Lower lobe of right lung (tissue), 2 donors: ENCODE measurements around the gene ARNT2. TPM values are rescaled to one million over a fixed set of nuclear protein-coding genes. Genes with fewer than 3 reads are reported as not detected.

Experiments used
- ATAC-seq, 2 donors: fragments of 200-7000 bp; cut with Tn5 transposase; one replicate each; pipeline ENCODE4 v1.9.1; 2020 to 2022; ENCODE audit warnings: mild to moderate bottlenecking in 2 of 2, moderate library complexity in 2 of 2
- DNase-seq: peaks from one replicate; pipeline ENCODE4 v3.0.0-alpha.2; 2020
- H3K27ac ChIP-seq: fragments of 200-600 bp; one replicate; pipeline ENCODE4 v1.8.0; 2022
- H3K27me3 ChIP-seq: fragments of 200-600 bp; one replicate; pipeline ENCODE4 v1.8.0; 2022; ENCODE audit warnings: low read depth
- H3K36me3 ChIP-seq: fragments of 200-600 bp; one replicate; pipeline ENCODE4 v1.8.0; 2022; ENCODE audit warnings: mild to moderate bottlenecking
- H3K4me1 ChIP-seq: fragments of 200-600 bp; one replicate; pipeline ENCODE4 v1.8.0; 2022
- H3K4me3 ChIP-seq: fragments of 200-600 bp; one replicate; pipeline ENCODE4 v1.8.0; 2022; ENCODE audit warnings: mild to moderate bottlenecking
- H3K9me3 ChIP-seq: fragments of 200-600 bp; one replicate; pipeline ENCODE4 v1.8.0; 2022
- intact Hi-C: fragments of 100-400 bp; cut with DNase I; formaldehyde crosslinking; loops from one replicate; pipeline ENCODE4 v1.11.0; 2022
- total RNA-seq: library from RNA; stranded (reverse); fragmentation: NEBNext Ultra II Directional; extraction: Animal tissue kit (Norgen Biotek cat#: 25700); gene quantifications from one replicate; pipeline ENCODE4 v1.2.1, GENCODE V29; 2021
- TF ChIP-seq, protein P1 (sequence below): fragments of 200-600 bp; IDR thresholded peaks from one replicate; pipeline ENCODE4 v1.8.0; 2022; ENCODE audit warnings: antibody characterized with exemption, mild to moderate bottlenecking
- donor health status: DM: no; HTN: yes; CAD: no; lungs with severe emphysema.

ARNT2 gene
- total RNA-seq, 1 donor from 2014 or later, result 11.4 TPM

DNA sequence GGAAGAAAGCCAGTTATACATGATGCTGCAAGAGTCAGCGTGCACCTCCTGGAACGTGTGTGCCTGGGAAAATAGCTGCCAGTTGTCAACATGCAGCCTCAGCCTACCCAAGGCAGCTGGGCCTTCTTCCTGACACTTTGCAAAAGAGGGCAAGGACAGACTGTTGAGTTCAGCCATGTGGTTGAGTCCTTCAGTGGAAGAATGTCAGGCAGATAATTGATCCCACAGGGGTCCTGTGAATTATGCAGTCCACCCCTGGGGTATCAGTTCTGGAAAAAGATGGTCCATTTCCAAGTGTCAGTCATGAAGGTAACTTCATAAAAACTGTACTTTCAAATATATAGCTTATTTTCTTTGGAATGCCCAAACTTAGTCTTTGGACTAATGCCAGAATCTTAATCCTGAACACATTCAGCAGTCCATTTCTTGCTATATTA, 79.6 kb downstream of the ARNT2 start:
- TF ChIP-seq, protein P1, sequence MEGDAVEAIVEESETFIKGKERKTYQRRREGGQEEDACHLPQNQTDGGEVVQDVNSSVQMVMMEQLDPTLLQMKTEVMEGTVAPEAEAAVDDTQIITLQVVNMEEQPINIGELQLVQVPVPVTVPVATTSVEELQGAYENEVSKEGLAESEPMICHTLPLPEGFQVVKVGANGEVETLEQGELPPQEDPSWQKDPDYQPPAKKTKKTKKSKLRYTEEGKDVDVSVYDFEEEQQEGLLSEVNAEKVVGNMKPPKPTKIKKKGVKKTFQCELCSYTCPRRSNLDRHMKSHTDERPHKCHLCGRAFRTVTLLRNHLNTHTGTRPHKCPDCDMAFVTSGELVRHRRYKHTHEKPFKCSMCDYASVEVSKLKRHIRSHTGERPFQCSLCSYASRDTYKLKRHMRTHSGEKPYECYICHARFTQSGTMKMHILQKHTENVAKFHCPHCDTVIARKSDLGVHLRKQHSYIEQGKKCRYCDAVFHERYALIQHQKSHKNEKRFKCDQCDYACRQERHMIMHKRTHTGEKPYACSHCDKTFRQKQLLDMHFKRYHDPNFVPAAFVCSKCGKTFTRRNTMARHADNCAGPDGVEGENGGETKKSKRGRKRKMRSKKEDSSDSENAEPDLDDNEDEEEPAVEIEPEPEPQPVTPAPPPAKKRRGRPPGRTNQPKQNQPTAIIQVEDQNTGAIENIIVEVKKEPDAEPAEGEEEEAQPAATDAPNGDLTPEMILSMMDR, result no peak

DNA sequence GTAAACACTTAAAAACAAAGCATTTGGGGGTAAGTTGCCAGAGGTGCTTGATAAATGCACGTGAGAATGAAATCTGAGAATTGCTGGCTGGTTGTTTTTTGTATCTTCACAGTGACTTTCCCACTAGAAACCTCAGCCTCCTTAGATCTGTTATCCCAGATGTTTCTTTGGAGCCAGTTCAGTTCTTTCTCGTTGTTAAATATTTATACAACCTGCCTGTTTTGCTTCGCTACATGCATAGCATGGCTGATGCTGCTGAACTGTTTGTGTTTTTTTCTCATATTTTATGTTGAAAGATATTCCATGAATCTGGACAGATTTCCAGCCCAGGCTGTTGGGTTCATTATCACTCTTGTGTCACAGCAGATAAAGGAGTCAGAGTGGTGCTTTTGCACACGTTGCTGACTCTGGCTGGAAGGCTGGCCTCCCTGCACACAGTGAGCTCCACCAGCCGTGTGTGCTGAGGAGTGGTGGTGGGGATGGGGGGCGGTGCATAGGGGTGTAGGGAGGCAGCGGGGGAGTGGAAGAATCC, 80.2 kb downstream of the ARNT2 start:
- no peak for DNase-seq
- H3K27me3 ChIP-seq, result no peaks in the 10 kb centered on the region
- no peak overlapping the region for H3K4me3 ChIP-seq
- TF ChIP-seq, protein P1, result no peak
- peak overlapping the region; percentile 10 for H3K27ac ChIP-seq
- no peaks in the 10 kb centered on the region for H3K9me3 ChIP-seq
- intact Hi-C loops, result no loop called here
- peaks cover 46% of the 10 kb centered on the region for H3K4me1 ChIP-seq
- no peaks in the 10 kb centered on the region for H3K36me3 ChIP-seq
- ATAC-seq, result peak; percentile 12 to 39

More for the DNA sequence above, 79.6 kb downstream of the ARNT2 start:
- H3K4me1 ChIP-seq, result peaks cover 41% of the 10 kb centered on the region
- intact Hi-C loops, result no loop called here
- peak overlapping the region; percentile 10 for H3K27ac ChIP-seq
- no peaks in the 10 kb centered on the region for H3K36me3 ChIP-seq
- no peaks in the 10 kb centered on the region for H3K27me3 ChIP-seq
- DNase-seq, result no peak
- H3K4me3 ChIP-seq, result no peak overlapping the region
- ATAC-seq, result peak; percentile 50 to 68
- H3K9me3 ChIP-seq, result no peaks in the 10 kb centered on the region

DNA sequence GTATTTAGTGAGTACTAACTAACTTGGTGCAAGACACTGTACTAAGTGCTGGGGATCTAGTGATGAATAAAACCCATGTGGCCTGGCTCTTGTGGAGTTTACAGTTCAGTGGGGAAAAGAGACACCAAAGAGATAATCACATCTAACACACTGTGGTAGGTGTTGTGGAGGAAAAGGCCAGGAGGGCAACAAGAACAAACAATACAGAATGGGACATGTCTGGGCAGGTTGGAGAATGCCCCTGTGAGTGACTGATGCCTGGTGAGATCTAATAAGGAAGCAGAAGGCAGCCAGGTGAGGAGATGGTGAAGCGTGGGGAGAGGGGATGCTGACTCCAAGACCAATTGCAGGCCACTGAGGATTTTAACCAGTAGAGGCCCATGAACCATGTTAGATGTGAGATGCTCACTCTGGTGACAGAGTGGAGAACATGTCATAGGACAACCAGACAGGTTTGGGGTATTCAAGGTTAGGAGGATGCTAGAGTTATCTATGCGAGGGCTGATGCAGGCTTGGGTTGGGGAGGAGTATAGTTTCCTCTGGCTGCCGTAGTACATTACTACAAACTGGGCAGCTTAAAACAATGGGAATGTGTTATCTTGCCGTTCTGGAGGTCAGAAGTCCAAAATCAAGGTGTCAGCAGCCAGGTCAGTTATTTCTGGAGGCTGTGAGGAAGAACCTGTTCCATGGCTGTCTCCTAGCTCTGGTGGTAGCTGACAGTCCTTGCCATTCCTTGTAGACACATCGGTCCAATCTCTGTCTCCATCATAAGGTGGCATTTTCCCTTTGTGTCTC, 81.4 kb downstream of the ARNT2 start:
- ATAC-seq, result no peak

DNA sequence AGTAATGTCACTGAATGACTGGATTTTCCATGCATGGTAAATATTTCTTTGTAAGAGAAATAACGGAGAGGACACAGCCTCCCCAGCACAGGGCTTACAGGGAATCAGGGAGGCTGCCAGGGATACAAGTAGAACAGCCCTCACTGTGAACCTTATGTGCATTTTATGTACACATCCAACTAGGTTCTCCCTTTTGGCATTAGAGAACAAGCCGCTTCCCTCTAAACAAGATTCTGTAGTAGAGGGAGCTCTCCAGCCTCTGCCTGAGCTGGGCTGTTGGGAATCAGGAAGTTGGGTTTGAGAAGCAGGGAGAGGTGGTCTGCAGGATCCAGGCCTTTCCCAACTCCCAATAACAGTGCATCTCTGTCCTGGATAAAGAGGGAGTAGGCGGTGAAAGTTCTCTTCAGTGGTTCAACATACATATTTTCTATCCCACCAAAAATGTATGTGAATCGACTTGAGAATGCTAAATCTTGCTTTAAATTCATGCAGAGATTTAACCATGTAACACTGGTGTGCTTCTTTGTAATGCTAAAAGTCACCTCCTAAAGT, 83.7 kb downstream of the ARNT2 start:
- H3K4me1 ChIP-seq, result peaks cover 33% of the 10 kb centered on the region
- no peak overlapping the region for H3K27ac ChIP-seq
- no peak overlapping the region for H3K4me3 ChIP-seq
- DNase-seq (no peak), ATAC-seq (no peak)
- TF ChIP-seq, protein P1, result no peak
- H3K36me3 ChIP-seq, result no peaks in the 10 kb centered on the region
- H3K27me3 ChIP-seq, result no peaks in the 10 kb centered on the region
- no peaks in the 10 kb centered on the region for H3K9me3 ChIP-seq
- intact Hi-C loops, result no loop called here

More for the DNA sequence above, 81.4 kb downstream of the ARNT2 start:
- DNase-seq, result no peak
- Histone ChIP-seq H3K4me1 (peaks cover 48% of the 10 kb centered on the region), H3K4me3 (no peak overlapping the region), H3K9me3 (no peaks in the 10 kb centered on the region), H3K36me3 (no peaks in the 10 kb centered on the region), H3K27ac (no peak overlapping the region), H3K27me3 (no peaks in the 10 kb centered on the region)
- TF ChIP-seq, protein P1, result no peak
- intact Hi-C loops, result no loop called here

DNA sequence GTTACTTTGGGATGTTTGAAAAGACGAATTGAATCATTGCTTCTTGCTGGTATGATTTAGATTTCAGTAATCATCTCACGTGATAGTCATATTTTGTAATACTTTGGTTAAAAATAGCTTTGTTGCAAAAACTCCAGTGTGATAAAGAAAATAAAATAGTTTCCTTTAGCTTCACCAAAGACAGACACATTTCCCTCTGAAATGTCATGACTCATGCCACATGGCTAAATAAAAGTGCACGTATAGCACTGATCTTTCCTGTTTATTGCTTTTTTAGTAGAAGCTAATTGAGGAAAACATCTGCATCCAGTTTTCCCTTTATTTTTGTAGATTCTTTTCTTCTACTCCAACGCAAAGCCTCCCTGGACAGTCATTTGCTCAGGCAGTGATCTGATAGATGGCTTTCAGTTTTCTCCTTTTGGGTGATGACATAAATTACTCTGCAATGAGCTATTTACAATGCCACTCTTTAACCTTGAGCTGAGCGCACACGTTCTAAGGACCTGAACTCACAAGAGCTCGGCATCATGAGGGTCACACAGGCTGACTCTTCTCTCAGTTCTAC, 84.9 kb downstream of the ARNT2 start:
- Histone ChIP-seq H3K36me3 (no peaks in the 10 kb centered on the region), H3K27ac (peak overlapping the region; percentile 72), H3K4me1 (peaks cover 21% of the 10 kb centered on the region), H3K4me3 (no peak overlapping the region), H3K27me3 (no peaks in the 10 kb centered on the region), H3K9me3 (no peaks in the 10 kb centered on the region)
- DNase-seq (no peak), ATAC-seq (no peak)
- intact Hi-C loops, result no loop called here
- TF ChIP-seq, protein P1, result no peak
